Measurements from ENCODE around the gene PAPPA.
A peak's percentile ranks its signal among the peaks of the same experiment; 100 is the strongest.

Gene PAPPA

DNA sequence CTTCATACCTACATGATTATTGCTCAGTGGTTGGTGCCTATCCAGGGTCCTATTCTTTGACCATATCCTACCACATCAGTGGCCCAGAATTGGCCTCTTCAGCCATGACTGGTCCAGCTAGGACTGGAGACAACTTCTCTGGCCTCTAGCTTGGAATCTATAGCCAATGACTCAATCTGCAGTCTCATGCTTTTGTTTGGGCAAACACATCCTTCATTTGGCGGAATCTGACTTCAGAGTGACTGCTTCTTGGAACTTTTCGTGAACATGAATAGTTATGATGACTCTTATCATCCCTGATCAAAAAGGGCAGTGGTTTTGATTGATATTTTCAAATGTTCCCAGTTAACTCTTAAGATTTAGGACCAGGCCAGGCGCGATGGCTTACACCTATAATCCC is 134.1 kb downstream of the PAPPA start:
- POLR2A ChIA-PET: interaction anchor here (0.5 to 1.1 kb wide), 2 partner anchors 130 to 291 kb away, joined by 3 to 4 read pairs; no protein-coding TSS in a partner anchor
- DNase-seq (ENCODE audit: low read depth, low spot score): no peak
- TF ChIP-seq CTCF (IDR thresholded peaks at IDR 0.05; ENCODE audit: insufficient read depth, low read length, missing control alignments): no peak
- H3K4me3 ChIP-seq (ENCODE audit: low read depth, low read length): no peak overlapping the region
- CTCF ChIA-PET: interaction anchor here (0.9 kb wide), 1 partner anchor 694 kb away, joined by 3 read pairs; no protein-coding TSS in a partner anchor

- no peak overlapping the region for H3K4me3 ChIP-seq (ENCODE audit: low read depth, low read length)
- CTCF ChIA-PET: interaction anchor here (0.6 to 1.1 kb wide), 2 partner anchors 9 to 35 kb away, joined by 3 to 4 read pairs; no protein-coding TSS in a partner anchor
- no peak for TF ChIP-seq CTCF (IDR thresholded peaks at IDR 0.05; ENCODE audit: insufficient read depth, low read length, missing control alignments)
- POLR2A ChIA-PET: interaction anchor here (0.6 to 1.1 kb wide), 2 partner anchors 88 to 131 kb away, joined by 3 to 4 read pairs; no protein-coding TSS in a partner anchor
- DNase-seq (ENCODE audit: low read depth, low spot score): peak; percentile 83
These were observed 135.1 kb downstream of the PAPPA start for GRCh38 chr9:116288658-116289057.

DNA sequence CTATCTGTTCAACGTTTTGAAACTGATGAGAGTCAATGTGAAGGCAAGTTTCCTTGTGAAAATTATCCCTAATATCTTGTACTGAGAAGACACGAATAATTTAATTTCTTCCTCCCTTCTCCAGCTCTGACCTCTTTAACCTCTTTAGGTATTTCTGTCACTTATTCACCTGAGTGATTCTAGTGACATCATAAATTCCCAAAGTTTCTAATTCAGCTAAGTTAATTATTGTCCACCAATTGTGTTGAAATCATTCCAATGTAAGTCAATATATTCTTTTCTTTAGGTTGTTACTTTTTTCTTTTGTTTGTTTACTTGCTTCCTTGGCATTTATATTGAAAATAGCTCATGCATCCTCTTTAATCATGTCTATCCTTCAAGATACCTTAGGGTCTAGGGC is 143.8 kb downstream of the PAPPA start:
- ChIA-PET POLR2A (no interaction called here), CTCF (interaction anchor here (1.4 kb wide), 1 partner anchor 8 kb away, joined by 4 read pairs; no protein-coding TSS in a partner anchor)
- H3K4me3 ChIP-seq (ENCODE audit: low read depth, low read length): no peak overlapping the region
- DNase-seq (ENCODE audit: low read depth, low spot score): no peak
- no peak for TF ChIP-seq CTCF (IDR thresholded peaks at IDR 0.05; ENCODE audit: insufficient read depth, low read length, missing control alignments)

GRCh38 chr9:116298249-116298648 is 144.7 kb downstream of the PAPPA start:
- no peak for TF ChIP-seq CTCF (IDR thresholded peaks at IDR 0.05; ENCODE audit: insufficient read depth, low read length, missing control alignments)
- CTCF ChIA-PET: interaction anchor here (1.4 kb wide), 1 partner anchor 9 kb away, joined by 4 read pairs; no protein-coding TSS in a partner anchor
- H3K4me3 ChIP-seq (ENCODE audit: low read depth, low read length): no peak overlapping the region
- DNase-seq (ENCODE audit: low read depth, low spot score): no peak
- POLR2A ChIA-PET: no interaction called here

DNA sequence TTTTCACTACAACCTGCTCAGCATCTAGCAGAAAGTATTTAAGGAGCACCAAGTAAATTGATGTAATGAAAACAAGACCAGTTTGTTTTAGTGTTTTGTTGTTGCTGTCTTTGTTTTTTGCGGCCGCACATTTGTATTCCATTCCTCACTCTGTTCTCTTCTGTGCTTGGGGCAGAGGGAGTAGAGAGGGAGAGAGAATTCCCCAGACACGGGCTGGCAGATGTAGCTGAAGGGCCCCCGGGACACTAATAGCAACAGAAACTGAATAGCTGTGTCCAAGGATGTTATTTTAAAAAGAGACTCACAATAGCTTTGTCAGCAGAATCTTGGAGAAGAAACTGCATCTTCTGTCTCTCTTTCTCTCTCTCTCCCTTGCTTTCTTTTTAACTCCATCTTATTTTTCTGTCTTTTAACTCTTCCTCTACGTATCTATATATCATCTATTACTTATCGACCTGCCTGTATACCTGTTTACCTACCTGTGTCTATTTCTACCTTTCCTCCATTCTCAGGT is 145.3 kb downstream of the PAPPA start:
- DNase-seq (ENCODE audit: low read depth, low spot score): no peak
- H3K4me3 ChIP-seq (ENCODE audit: low read depth, low read length): no peak overlapping the region
- ChIA-PET CTCF (no interaction called here), POLR2A (no interaction called here)
- TF ChIP-seq CTCF (IDR thresholded peaks at IDR 0.05; ENCODE audit: insufficient read depth, low read length, missing control alignments): no peak

DNA sequence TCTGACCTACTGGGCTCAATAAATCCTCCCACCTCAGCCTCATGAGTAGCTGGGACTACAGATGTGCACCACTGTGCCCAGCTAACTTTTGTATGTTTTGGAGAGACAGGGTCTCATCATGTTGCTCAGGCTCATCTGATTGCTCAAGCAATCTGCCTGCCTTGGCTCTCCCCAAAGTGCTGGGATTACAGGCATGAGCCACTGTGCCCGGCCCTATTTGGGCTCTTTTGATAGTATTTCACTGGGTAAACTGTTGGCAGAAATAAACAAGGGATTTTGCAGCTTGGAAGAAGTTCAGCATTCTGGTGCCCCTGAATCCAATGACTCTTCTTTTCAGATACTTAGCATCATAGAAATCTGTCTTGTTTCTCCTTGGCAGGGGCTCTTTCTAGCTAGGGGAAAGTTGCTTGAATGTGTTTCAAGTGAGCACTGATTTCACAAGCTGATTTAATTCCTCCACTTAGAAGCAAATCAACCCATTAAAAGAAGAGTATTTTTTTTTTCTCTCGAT is 146.8 kb downstream of the PAPPA start:
- TF ChIP-seq CTCF (IDR thresholded peaks at IDR 0.05; ENCODE audit: insufficient read depth, low read length, missing control alignments): no peak
- CTCF ChIA-PET: interaction anchor here (1.2 to 1.3 kb wide), 2 partner anchors 11 to 17 kb away, joined by 4 to 5 read pairs; no protein-coding TSS in a partner anchor
- no peak overlapping the region for H3K4me3 ChIP-seq (ENCODE audit: low read depth, low read length)
- POLR2A ChIA-PET: no interaction called here
- DNase-seq (ENCODE audit: low read depth, low spot score): no peak
